H7 (cell line): ENCODE measurements around the gene HOTAIR. TPM values are rescaled to one million over a fixed set of nuclear protein-coding genes. Genes with fewer than 3 reads are reported as not detected.

ENCODE experiments used
- DNase-seq: peaks from one replicate; pipeline ENCODE4 v3.0.0; 2012
- H3K27me3 ChIP-seq: 2 replicates; pipeline ENCODE4 v1.6.0; 2011; ENCODE audit warnings: mild to moderate bottlenecking, low read length; ENCODE audit not compliant: control insufficient read depth, insufficient read depth
- H3K36me3 ChIP-seq: replicated peaks from 2 replicates; pipeline ENCODE4 v1.5.1; 2011; ENCODE audit warnings: low read length; ENCODE audit not compliant: control insufficient read depth, insufficient read depth
- H3K4me3 ChIP-seq: 2 replicates; pipeline ENCODE4 v1.5.1; 2011; ENCODE audit warnings: low read depth, mild to moderate bottlenecking, control low read depth, low read length, moderate library complexity; ENCODE audit not compliant: insufficient read depth
- total RNA-seq: library from RNA; depleted of rRNA; stranded (reverse); fragments of >200 nt; shearing (Covaris generic); gene quantifications from 2 replicates; pipeline ENCODE4 v1.2.3, GENCODE V29; 2014; rRNA removed

The HOTAIR gene
- total RNA-seq = not detected in 2 replicates

DNA sequence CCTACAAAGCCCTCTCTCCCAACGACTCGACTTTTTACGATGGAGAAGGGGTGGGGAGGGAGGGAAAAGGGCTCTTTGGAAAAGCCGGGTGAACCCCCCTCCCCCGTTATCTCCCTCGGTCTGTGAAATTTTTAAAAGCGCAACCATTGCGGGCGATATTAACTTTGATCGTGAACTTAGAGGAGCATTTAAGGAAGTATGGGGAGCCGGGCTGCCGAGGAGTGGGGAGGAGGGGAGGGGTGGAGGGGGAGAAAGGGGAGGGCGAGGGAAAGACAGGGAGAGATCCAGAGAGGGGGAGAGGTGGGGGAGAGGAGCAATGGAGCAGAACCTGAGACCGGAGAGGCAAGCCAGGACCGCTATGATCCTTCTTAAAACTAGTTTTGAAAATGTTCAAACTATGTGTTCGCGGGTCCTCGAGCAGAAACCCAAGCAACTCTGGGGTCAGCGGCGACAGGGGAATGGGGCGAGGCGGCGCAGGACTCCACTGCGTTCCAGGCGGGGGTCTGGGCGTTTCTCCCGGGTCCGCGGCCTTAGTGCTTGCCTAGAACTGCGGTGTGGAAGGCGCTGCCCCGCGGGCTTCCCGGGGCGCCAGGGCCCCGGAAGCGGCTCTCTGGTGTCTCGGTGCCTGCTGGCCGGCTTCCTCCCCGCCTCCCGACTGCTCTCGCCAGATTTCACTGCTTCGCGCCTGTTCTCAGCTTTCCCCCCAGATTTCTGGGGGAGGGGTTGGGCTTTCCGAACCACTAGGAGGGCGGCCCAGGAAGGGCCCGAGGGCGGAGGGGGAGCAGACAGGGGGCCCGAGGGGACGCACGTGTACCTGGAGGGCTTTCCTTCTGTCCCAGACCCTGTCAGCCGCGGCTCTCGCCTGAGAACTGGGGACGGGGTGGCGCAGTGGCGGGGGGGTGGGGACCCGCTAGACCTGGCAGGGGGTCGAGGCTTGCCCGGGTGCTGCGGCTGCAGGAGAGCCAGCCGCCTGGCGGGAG is at the start of gene HOTAIR:
TSS of gene HOTAIR (minus strand) at position 871 of the 980 bp plus-strand sequence.
- H3K4me3 ChIP-seq = no peak within 1 kb of the TSS
- H3K27me3 ChIP-seq = peaks cover 100% of the 10 kb centered on the region
- DNase-seq = peak; percentile 72
- no peaks in the 10 kb centered on the region for H3K36me3 ChIP-seq

DNA sequence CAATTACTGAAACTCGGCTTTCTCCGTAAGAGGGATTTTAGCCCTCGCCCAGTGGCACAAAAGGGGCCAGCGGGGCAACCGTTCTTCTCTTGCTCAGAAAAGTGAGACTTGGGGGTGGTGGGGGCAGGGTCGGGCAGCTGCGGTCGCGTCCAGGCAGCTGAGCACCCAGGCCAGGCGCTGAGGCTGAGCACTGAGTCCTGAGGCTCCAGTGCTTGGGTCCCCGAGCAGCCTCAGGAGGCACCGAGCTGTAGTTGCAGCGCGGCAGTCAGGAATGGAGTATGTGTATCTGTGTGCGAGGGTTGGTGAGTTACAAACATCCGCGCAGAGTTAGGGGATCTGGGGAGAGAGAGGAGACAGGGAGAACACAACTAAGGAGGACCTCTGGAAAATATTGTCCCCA is 49.4 kb upstream of the HOTAIR start:
- H3K27me3 ChIP-seq = peaks cover 100% of the 10 kb centered on the region
- no peak overlapping the region for H3K4me3 ChIP-seq
- no peak for DNase-seq
- H3K36me3 ChIP-seq = no peaks in the 10 kb centered on the region

DNA sequence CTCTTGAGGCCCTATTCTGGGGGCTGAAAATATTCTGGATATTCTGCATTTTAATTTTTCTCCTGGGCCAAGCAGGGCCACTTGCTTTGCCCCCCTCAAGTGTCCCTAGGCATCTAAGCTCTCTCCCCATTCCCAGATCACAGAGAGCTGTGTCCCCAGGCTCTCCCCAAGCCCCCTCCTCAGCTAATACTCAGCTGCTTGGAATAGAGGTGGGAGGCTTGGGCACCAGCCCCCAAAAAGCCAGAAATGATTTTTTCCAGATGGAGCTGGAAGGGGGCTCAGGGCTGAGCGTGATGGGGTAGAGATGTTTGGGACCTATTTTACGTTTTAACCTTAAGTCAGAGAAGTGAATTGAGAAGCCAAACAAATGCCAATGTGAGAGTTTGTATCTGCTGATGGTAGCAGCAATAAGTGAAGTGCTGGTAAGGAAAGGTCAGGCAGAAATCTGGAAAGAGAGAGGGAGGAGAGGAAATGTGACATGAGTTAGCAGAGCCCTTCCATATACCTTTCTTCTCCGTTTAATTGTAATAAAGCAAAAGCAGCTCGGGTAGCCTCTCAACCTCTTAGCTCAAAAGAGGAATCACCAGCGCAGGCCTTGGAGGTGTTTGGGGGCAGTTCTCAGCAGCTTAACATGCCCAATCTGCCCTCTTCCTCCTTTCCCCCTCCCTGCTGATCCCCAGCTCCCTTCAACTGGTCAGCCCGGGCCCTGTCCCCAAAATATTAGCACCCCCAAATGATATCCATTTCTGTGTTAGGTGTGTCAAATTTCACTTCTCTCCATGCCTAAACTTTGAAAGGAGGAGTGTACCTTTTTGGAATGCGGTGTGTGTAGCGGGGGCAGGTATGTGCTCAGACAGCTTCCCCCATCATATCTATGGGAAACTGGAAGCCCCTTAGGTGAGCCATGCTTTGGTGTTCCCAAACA is 48.5 kb upstream of the HOTAIR start:
- H3K36me3 ChIP-seq = no peaks in the 10 kb centered on the region
- peaks cover 100% of the 10 kb centered on the region for H3K27me3 ChIP-seq
- DNase-seq = no peak
- H3K4me3 ChIP-seq = no peak overlapping the region

DNA sequence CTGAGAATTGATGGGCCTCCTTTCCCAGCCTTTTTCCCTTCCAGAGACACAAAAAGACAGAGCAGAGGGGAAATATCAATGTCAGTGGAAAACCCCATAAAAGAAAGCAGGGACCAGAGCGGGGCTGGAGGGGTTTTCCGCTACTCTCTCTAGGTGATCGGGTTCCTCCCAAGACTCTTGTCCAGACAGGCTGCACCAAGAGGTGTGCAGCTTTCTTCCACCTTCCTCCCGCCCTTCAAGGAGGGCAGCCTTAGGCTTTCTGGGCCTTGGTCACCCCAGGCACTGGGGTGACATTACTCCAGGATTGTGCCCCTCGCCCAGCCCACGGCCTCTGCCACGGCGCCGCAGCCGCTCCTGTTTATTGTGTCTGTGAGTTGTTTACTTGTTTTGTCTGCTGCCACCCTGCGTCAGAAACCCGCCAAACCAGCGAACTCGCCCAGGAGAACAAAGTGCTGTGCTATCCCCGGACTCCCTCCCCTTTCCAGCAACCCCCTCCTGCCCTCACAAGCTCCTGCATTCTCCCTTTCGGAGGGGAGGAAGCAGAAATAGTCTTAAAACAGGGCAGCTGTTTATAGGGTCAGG is 46.8 kb upstream of the HOTAIR start:
- Histone ChIP-seq H3K36me3 (no peaks in the 10 kb centered on the region), H3K27me3 (peaks cover 99% of the 10 kb centered on the region), H3K4me3 (no peak overlapping the region)
- DNase-seq = peak; percentile 82

- DNase-seq = no peak
- Histone ChIP-seq H3K27me3 (peaks cover 99% of the 10 kb centered on the region), H3K36me3 (no peaks in the 10 kb centered on the region), H3K4me3 (no peak overlapping the region)
Measured at GRCh38 chr12:54020591-54021405, 46.0 kb upstream of the HOTAIR start.

DNA sequence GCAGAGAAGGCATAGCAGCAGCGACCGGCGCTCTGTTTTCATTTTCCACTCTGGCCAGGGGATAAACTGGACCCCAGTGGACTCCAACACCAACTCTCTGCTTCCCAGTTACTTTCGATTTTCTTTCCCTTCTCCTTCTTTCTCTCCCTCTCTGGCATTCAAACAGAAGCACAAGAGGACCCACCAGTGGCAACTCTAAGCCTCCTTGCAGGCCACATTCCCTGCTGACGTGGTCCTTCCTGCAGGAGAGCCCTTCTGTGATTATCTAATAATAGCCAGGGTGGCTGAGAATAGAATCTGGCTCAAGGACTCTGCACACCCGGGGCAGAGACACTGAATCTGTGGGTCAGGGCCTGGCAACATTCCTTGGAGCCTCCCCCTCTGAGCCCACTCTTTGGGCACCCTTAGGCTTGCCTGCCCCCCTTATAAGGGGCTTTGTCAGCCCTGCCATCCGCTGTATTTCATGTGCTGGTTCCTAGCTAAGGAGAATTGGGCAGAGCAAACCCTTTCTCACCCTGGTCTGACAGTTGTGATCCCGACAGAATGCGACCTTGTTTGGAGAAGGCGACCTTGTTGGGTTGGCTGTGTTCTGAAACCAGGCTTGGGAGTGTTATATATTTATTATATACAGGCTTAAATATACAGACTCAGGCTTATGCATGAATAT is 45.3 kb upstream of the HOTAIR start:
- DNase-seq = no peak
- Histone ChIP-seq H3K4me3 (no peak overlapping the region), H3K27me3 (peaks cover 99% of the 10 kb centered on the region)

DNA sequence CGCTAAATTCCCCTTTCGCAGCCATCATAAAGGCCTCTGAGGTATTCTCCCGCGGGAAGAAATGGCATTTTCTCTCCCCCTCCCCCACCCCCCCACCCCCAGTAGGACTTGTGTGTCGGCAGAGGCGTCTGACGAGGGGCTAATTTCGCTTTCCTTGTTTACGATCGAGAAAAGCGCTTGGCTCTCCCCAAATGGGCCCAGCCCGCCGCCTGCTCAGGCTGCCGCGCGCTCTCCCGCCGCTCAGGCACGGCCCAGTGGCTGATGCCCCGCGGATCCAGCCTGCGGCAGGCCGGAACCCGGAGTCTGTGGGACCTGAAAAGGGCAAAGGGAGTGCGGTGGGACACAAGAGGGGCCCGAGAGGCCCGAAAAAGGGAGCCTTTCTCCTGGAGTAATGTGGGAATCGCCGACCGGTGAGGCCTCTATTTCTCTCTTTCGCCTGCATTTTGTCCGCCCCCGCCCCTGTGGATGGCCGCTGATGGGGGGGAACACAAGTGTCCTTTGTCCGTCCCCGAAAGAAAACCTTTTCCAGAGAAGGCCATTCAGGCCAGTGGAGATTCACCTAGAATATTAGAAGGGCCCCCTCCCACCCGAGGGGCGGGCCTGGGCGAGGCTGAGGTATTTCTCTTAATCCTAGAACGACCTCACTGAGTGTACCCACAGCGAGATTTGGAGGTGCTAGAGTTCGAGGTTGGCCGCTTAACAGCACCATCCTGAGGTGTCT is 44.5 kb upstream of the HOTAIR start:
- peak; percentile 82 for DNase-seq
- Histone ChIP-seq H3K4me3 (peak overlapping the region; percentile 14; the same call in 1 of the 2 replicates), H3K27me3 (peaks cover 99% of the 10 kb centered on the region), H3K36me3 (no peaks in the 10 kb centered on the region)

More for the DNA sequence above, 45.3 kb upstream of the HOTAIR start:
- no peaks in the 10 kb centered on the region for H3K36me3 ChIP-seq

- Histone ChIP-seq H3K27me3 (peaks cover 99% of the 10 kb centered on the region), H3K36me3 (no peaks in the 10 kb centered on the region), H3K4me3 (peak overlapping the region; percentile 30; the same call in 1 of the 2 replicates)
- peak; percentile 75 for DNase-seq
Measured at GRCh38 chr12:54018468-54018984, 43.8 kb upstream of the HOTAIR start.

DNA sequence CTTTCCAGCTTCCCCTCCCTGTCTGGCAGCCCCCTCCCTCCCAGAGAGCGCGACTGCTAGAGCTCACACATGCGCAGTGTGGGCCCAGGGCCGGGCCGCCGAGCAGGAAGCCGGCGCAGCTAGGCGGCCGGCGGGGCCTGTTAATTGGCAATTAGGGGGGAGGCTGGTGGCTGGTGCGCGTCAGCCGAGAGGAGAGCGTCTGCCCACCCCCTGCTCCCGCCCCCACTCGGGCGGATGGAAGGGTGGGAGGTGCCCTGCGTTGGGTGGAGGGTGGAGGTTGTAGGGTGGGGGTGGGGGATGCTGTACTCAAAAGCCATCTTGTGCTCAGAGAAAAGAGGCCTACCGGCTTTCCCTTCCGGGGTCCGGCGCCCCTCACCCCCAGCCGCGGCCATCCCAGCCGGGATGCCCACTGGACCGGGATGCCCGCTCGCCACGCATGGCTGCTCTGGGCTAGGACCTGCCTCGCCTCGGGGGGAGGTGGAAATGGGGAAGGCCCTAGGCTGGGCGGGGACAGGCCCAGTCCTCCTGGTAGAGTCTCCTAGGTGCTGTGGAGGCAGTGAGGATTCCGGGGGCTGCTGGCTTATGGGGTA is 43.2 kb upstream of the HOTAIR start:
- Histone ChIP-seq H3K4me3 (peak overlapping the region; percentile 30), H3K27me3 (peaks cover 99% of the 10 kb centered on the region), H3K36me3 (no peaks in the 10 kb centered on the region)
- peak; percentile 96 for DNase-seq

- peak; percentile 86 for DNase-seq
- Histone ChIP-seq H3K4me3 (peak overlapping the region; percentile 30), H3K27me3 (peaks cover 99% of the 10 kb centered on the region), H3K36me3 (no peaks in the 10 kb centered on the region)
Measured at GRCh38 chr12:54017027-54017788, 42.5 kb upstream of the HOTAIR start.

GRCh38 chr12:54016478-54016964 is 41.8 kb upstream of the HOTAIR start:
- no peak overlapping the region for H3K4me3 ChIP-seq
- H3K27me3 ChIP-seq = peaks cover 99% of the 10 kb centered on the region
- DNase-seq = no peak
- H3K36me3 ChIP-seq = no peaks in the 10 kb centered on the region
